GM03348 (cell line): ENCODE data around the gene TMEM183A.

Experiments
- DNase-seq: peaks from one replicate; pipeline ENCODE4 v3.0.0; 2012; ENCODE audit warnings: low spot score

TMEM183A gene

DNA sequence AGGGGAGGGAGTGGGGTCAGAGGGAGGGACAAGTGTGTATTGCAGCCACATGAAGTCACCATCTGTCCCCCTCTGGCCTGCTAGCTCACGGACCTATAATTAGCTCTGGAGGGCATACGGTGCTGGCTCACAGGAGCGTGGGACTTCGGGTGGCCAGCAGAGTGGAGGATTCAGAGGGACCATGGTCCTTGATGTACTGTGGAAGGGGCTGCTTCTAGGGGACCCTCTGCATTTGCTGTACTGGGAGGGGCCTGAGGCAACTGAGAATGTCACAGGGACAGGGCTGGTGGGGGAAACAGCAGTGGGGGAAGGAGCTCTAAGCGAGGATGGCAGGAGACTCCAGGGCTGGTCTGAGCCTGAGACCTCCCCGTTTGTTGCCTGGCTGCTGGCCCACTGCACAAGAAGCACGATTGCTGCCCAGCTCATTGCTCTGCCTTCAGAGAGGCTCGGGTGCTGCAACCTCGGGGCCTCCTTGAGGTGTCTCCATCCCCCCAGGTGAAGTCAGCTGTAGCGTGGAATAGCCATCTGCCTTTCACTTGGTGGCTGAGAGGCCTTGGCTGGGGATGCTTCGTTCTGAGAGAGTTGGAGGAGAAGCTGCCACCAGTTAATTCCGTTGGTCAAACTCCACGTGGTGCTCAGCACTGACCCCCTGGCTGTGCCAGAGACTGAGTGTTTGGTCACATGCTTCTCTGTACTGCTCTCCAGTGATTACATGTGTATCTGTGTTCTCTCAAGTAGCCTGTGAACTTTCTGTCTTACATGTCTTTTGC lies 21.8 kb downstream of the TMEM183A start:
- DNase-seq = no peak

DNA sequence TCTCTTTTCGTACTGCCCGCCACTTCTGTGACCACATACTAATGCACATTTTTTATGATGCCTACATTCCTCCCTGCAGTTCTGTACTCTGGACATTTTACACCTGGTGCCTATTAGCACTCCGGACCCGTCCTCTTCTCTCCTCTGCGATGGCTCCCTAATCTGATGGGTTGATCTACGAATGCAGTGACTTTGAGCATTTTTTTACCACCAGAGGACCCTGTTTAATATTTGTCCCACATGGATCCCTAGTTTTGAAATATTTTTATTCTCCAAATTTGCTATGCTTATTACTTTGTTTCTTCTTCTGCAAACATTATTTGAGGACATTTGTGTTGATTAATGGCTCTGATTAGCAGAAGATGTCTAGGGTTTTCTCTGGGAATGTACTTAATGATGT lies 24.3 kb downstream of the TMEM183A start:
- DNase-seq = no peak

DNA sequence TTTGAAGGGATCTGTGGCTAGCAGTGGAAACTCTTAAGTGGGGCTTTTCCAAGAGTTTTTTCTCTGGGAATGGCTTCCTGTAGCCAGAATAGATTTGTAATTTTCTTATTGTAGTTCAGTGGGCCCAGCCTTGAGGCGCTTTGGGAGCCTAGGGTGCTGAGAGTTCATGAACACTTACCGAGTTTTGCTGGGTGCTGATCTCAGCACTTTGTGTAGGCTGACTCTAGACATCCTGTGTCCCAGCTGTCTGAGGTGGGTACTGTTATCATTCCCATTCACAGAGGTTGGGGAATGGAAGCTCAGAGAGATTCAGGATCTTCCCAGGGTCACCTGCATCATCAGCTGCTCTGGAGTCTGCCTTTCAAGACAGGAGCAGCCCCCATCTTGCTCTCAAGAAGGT lies 26.1 kb downstream of the TMEM183A start:
- DNase-seq = no peak

DNA sequence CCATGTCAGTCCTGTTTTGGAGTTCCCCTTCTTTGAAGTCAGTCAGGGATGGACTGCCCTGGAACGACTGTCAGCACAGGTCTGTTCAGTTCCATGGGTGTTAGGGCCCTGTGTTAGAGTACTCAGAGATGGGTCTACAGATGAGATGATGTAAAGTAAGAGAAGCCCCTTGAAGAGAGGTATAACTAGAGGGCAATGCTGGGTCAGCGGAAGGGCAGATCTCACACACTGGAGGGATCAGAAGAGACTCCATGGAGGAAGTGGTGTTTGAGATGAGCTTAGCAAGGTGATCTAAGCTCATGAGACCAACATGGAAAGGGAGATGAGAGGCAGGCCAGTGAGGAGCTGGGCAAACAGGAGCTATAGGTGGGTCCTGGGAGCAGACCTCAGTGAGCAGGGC lies 26.7 kb downstream of the TMEM183A start:
- DNase-seq = no peak

DNA sequence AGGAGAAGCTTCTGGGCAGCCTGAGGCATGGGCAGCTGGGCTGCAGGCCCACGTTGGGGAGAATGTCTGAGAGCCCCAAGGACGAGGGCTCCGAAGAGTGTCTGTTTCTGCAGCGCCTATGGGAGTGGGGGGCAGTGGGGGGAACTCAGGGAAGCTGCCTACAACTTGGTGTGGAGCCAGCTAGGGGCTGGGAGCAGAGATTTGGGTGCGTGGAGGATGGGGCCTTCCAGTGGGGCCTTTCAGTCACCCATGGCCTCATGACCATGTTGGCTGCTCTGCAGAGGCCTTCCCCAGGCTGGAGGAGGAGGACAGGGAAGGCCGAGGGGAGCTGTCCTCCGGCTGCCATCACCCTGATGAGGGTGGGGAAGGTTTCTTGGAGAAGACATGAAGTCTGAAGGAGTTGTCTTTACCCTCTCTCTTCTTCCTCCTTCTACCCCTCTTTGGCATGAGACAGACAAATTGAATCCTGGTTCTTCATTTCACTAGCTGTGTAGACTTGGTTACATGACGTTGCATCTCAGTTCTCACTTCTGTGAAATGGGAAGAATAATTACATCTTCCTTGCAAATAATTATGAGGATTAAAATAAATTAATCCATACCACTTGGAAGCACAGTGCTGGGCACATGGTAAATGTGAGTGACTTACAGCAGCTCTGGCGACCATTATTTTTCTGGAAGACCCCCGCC lies 27.4 kb downstream of the TMEM183A start:
- DNase-seq = no peak

DNA sequence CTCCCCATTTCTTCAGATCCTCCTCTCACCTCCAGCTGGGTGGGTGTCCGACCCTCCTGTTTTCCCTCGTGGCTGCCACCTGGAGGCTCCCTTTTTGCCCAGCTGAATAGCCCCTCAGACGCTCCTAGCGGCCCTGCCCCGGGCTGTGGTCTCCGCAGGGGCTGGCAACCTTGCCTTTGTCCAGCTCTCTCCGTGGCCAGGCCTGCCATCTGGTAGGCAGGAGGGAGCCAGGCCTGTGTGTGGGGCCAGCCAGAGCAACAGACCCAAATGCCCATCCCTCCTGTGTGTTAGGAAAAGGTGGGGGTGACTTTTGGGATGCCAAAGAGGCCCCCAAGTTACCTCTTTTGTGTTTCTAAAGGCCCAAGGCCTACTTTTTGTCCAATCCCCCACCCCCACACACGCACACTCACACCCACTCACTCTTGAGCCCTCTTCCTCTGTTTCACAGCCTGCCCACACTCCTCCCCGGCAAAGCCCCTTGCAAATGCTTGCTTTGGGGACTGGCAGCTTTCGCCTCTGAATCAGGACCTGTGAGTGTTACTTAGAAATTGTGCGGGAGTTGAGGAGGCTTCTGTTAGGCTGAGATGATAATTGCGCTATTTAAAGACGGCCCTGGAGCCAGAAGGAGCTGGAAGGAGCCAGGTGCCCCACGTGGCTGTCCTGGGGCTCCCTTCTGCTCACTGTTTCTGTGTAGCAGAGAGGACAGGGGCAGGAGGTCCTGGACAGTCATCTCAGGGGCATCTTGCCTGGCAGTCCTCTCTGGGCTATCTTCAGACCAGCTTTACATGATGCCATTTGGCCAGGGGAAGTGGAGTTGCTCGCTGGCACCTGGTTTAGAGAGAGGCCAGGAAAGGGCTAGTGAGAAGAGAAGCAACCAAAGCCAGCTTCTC lies 28.2 kb downstream of the TMEM183A start:
- no peak for DNase-seq

DNA sequence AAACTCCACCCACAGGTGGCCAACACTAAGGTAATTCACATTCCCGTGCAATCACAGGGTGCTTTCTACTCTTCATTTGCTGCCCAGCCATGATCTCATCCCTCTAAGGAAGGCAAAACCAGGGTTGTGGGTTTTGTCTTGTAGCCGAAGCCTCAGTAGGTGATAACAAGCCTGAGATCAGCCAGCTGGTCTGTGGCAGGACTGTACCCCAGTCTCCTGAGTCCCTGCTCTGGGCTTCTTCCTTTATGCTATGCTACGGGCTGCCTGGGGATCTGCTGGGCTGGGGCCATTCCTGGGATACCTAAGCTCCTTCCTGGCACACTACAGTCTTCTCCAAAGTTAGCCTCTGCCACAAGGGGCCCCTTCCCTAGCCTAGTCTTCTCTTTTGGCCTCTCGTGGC lies 29.0 kb downstream of the TMEM183A start:
- DNase-seq = no peak

DNA sequence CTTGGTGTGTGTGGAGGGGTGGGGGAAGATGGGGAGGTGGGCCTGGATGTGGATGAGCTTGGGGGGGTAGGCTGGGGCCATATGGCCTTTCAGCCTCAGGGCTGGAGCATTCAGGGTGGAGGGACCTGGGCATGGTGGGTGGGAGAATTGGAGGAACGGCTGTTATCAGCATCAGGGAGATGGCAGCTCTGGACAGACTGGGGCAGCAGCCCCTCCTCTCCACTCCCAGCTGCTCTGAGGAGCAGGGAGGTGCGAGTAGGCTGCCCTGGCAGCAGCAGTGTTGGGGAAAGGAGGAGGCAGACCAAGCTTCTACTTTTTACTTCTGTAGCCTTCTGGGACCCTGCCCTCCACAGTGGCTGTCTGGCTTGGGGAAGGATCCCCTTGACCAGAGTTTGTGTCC lies 29.4 kb downstream of the TMEM183A start:
- no peak for DNase-seq

DNA sequence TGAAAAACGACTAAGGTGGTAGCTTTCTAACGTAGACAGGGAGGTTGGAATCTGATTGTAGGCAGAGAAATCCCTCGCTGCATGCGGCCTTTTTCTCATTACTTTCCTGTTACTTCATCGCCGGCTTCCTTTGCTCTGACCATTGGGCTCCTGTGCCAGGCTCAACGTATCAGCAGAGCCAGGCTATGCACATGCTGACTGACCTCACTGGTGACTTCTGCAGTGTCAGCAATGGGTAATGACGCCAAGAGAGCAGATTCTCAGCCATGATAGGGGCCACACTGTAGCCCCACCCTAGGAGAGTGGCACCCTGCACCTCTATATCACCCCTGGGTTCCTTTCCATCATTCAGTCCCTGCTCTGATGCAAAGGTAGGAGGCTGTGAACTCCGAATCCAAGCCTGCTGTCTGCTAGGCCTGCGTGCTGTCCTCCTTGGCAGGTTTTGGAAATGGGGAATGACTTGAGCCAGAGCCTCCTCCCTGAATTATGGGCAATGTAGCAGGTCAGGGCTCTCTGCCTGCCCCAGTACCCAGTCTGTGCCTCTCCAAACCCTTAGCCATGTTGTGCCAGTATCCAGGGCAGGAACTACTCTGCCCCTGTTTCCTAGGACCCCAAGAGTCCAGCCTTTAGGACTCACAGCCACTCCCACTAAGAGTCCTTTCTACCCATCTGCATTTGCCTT lies 30.5 kb downstream of the TMEM183A start:
- no peak for DNase-seq

DNA sequence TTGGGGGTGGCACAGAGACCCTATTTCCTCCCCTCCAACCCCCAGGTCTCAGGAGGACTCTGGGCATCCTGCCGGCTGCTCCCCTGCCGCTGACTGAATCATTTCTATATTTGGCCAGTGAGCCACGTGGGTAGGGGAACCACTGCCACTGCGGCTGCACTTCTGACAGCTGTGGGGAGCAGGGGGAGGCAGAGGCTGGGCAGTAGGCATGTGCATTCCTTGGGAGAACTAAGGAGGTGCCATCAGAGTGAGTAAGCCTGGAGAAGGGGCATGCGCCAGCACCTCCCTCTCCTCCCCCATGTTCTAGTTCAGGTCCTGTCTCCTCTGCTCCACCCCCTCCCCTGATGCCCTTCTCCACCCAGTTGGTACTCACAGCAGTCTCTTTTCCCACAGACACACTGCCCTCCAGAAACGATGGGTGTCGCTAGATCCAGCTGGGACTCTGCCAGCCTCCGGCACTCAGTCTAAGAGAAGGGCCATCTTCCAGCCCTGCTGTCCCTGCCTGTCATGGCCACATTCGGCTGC lies 31.1 kb downstream of the TMEM183A start:
- DNase-seq = peak; percentile 89

DNA sequence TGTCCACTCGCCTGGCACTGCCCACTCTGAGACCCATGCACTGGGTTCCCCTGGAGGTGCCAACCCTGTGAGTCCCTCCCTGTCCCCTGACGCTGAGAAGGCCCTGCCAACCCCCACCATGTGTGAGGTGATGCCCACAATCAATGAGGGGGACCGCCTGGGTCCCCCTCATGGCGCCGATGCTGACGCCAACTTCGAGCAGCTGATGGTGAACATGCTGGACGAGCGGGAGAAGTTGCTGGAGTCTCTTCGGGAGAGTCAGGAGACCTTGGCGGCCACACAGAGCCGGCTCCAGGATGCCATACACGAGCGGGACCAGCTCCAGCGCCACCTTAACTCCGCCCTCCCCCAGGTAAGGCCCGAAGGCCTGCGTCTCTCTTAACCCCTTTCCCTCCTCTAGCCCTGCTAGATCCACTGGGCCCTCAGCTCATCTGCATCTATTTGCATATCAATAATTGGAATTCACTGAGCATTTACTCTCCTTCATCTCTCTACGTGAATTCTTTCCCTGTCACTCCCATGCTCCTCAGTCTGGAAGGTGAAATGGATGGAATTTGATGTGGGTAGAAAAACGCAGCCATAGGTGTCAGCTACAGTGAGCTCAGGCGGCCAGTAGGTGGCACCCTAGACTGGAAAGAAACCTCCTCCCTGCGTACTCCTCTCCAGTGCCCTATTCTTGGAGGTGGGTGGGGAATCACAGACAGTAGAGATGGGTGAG lies 31.9 kb downstream of the TMEM183A start:
- DNase-seq = peak; percentile 89

DNA sequence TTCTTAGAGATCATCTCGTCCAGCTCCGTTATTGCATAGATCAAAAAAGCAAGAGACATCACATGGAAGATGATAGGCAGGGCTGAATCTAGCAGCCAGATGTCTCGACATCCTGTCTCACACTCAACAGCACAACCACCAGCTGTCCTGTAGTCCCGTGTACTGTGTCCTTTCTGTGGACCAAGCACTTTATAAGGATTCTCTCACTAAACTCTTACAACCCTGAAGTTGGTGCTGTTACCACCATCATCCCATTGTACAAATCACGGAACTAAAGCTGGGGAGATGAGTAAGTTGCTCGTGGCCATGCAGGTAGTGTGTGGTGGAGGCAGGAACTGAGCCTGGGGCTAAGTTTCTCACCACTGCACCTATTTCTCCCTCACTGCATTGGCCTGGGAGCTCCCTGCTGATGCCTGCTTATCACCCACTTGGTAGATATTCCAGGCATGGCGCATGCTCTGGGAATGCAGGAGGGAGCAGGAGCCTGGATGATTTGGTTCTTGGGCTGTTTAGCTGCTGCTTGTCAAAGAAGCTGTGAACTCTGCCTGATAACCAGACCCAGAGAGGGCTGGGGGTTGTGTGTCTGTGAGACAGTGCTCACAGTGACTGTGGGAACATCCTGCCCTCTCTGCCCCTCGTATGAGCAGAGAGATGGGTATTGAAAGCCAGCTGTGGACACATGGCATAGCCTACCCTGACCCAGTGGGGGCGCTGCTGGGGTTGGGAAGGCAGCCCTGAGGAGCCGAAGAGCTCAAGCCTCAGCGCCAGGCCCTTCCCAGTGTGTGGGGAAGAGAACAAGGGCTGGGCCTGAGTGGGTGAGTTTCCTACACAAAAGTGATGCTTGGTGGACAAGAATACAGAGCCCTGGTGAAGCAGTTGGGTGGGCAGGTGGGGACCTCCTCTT lies 32.7 kb downstream of the TMEM183A start:
- DNase-seq = no peak

DNA sequence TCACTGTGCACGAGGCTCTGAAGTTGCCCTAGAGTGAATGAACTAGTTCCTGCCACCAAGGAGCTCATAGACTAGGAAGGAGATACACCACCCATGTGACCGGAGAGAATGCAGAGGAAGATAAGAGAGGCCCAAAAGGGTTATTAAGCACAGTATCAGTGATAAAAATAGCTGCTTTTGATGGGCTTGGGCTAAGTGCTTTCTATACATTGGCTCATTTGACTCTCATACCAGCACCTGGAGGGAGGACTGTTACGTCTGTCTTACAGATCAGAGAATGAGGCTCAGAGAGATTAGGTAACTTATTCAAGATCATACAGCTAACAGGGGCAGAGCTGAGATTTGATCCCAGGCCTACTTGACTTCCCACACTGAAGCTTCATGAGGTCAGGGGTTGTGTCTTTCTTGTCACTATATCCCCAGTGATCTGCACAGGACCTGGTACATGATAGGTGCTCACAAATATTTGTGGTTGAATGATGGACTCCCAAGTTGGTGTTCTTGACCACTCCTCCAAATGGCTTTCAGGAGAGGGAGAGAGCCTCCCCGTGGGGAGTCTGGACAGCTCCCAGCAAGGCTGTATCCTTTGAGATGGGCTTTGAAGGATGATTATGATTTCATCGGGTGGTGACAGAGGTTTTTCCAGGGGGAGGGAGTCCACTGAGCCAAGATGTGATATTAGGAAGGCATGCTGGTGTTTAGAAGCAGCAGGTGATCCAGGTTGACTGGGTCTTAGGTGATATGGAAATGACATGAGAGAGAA lies 33.5 kb downstream of the TMEM183A start:
- no peak for DNase-seq

DNA sequence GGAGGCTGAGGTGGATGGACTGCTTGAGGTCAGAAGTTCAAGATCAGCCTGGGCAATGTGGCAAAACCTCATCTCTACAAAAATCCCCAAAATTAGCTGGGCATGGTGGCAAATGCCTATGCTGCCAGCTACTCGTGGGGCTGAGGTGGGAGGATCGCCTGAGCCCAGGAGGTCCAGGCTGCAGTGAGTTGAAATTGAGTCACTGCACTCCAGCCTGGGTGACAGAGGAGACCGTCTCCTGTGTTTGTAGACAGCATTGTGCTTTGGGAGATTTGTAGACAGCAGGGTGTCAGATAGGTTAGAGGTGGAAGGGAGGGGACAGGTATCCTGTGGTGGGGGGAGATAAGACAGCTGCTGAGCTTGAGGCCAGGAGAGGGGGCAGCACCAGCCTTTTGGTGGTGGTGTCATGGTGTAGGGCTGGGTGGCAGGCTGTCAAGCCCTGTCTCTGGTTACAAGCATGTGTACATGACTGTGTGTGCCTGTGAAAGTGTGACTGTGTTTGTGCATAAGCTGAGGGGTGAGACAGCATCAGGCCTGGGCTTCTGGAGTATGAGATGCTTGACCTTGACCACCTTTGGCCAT lies 34.3 kb downstream of the TMEM183A start:
- no peak for DNase-seq

DNA sequence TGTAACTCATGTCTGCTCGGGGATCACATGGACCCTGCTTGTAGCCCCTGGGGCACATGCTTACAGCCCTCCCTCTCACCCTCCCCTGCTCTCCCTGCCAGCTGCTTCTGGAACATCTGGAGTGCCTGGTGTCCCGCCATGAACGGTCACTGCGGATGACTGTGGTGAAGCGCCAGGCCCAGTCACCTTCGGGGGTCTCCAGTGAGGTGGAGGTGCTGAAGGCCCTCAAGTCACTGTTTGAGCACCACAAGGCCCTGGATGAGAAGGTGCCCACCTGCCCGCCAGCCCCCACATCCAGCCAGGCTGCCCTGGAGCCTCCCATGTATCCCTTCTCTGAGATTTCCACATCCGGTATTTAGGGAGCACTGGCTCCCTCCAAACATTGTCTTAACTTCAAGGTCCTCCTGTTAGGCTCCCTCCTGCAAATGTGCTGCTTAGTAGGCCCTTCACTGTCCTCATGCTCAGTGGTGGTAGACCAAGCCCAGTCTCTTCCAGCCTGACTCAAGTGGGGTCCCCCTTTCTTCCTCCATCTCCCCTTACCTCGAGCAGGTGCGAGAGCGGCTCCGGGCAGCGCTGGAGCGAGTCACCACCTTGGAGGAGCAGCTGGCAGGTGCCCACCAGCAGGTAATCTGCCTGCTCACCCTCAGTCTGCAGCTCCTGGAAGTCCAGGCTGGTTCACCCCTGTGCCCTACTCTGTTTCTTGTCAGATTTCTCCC lies 36.8 kb downstream of the TMEM183A start:
- no peak for DNase-seq

DNA sequence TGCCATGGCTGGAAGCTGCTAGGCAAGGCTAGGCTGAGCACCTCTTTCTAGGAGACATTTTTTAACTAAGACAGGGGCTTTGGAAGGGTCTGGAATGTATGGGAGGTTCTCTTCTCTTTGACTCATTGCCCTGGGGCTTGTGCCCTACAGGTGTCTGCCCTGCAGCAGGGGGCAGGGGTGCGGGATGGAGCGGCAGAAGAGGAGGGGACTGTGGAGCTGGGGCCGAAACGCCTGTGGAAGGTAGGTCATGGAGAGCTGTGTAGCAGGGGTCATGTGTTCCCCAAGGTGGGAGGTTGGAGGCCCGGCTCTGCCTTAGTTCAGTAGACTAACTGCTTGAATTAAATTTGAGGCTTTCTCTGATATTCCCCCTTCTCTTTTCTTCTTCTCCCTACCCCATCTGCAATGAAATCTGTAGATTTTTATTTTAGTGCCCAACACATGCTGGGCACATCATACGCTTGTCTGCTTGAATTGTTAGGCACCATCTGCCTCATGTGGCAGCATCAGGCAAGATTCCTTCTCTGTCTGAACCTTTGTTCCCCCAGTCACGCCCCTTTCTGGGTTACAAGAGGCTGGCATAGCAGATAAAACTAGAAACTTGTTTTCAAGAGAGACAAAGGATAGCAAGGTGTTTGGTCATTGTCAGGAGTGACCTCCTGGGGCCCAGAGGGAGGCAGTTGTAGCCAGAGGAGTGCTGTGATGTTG lies 37.5 kb downstream of the TMEM183A start:
- DNase-seq = no peak

DNA sequence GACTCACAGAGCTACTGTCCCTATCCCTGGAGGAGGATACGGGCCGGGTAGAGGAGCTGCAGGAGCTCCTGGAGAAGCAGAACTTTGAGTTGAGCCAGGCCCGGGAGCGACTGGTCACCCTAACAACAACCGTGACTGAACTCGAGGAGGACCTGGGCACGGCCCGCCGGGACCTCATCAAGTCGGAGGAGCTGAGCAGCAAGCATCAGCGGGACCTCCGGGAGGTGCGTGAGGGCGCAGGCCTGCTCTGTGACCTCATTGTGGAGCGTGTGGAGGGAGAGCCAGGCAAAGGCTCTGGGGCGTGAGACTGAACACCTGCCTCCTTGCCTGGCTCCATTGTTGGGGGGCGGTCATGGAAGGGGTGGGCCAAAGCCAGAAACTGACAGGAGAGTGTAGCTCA lies 38.2 kb downstream of the TMEM183A start:
- no peak for DNase-seq
